ENCODE results near the gene TMPO.
"Not testable (repeated sequence)": the region's sequence is repeated elsewhere in the genome, so short reads cannot be mapped to it uniquely, and the experiment has no call there.

Gene TMPO

DNA sequence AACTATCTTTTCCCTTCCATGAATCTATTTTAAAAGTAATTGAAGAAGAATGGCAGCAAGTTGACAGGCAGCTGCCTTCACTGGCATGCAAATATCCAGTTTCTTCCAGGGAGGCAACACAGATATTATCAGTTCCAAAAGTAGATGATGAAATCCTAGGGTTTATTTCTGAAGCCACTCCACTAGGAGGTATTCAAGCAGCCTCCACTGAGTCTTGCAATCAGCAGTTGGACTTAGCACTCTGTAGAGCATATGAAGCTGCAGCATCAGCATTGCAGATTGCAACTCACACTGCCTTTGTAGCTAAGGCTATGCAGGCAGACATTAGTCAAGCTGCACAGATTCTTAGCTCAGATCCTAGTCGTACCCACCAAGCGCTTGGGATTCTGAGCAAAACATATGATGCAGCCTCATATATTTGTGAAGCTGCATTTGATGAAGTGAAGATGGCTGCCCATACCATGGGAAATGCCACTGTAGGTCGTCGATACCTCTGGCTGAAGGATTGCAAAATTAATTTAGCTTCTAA, 18.4 kb downstream of the TMPO start:
- no peak overlapping the region for H3K4me3 ChIP-seq (ENCODE audit: control insufficient read depth, low read depth, low read length)
- TF ChIP-seq, protein P1, sequence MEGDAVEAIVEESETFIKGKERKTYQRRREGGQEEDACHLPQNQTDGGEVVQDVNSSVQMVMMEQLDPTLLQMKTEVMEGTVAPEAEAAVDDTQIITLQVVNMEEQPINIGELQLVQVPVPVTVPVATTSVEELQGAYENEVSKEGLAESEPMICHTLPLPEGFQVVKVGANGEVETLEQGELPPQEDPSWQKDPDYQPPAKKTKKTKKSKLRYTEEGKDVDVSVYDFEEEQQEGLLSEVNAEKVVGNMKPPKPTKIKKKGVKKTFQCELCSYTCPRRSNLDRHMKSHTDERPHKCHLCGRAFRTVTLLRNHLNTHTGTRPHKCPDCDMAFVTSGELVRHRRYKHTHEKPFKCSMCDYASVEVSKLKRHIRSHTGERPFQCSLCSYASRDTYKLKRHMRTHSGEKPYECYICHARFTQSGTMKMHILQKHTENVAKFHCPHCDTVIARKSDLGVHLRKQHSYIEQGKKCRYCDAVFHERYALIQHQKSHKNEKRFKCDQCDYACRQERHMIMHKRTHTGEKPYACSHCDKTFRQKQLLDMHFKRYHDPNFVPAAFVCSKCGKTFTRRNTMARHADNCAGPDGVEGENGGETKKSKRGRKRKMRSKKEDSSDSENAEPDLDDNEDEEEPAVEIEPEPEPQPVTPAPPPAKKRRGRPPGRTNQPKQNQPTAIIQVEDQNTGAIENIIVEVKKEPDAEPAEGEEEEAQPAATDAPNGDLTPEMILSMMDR (conservative IDR thresholded peaks at IDR 0.05; ENCODE audit: control insufficient read depth, insufficient read depth, low read depth, low read length) = no peak
- no peak for DNase-seq (ENCODE audit: low read depth)

DNA sequence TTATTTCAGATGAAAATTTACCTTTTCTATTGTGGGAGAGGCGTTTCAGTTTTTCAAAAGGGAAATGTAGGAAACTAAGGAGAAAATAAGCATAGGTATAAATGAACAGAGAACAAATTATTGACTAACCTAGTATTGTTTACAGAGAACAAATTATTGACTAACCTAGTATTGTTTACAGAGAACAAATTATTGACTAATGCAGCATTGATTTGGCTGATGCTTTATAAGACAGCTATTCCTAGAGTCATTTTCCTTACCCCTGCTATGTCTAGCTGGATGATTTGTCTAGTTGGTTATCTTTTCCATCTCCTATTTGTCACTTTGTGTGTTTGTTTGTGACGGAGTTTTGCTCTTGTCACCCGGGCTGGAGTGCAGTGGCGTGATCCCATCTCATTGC, 22.6 kb downstream of the TMPO start:
- H3K4me3 ChIP-seq (ENCODE audit: control insufficient read depth, low read depth, low read length) = no peak overlapping the region
- TF ChIP-seq, protein P1 (conservative IDR thresholded peaks at IDR 0.05; ENCODE audit: control insufficient read depth, insufficient read depth, low read depth, low read length) = no peak
- DNase-seq (ENCODE audit: low read depth) = no peak

DNA sequence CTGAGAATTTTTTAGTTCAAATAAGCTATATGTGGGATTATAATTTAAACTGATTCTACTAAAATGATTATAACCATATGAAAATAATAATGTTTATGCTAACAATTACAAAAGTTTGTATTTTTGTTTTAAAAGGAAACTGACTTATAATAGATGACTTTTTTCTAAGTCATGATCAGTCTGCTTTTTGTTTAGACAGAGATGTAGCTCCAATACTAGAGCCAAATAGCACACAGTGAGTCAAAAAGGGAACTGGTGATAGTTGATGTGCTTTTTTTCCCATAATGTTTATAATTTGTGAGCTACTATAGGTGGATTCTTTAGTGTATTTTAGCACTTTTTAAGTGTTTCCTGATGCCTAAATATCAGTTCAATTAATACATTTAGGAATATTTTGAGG, 28.3 kb downstream of the TMPO start:
- peak; percentile 4 for DNase-seq (ENCODE audit: low read depth)
- no peak overlapping the region for H3K4me3 ChIP-seq (ENCODE audit: control insufficient read depth, low read depth, low read length)
- TF ChIP-seq, protein P1 (conservative IDR thresholded peaks at IDR 0.05; ENCODE audit: control insufficient read depth, insufficient read depth, low read depth, low read length) = no peak

DNA sequence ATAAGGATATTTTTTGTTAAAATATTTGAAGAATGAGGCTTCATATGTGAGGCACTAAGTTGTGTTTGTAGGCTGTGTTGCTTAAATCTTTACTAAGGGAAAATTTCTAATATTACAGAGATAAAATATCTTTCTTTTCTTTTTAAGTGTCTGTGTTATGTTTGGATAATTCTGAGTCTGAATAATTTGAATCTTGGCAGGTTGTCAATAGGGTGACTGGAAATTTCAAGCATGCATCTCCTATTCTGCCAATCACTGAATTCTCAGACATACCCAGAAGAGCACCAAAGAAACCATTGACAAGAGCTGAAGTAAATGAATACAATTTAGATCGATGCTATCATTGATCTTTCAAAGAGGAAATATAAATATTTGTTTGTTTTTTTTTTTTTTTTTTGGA, 29.4 kb downstream of the TMPO start:
- TF ChIP-seq, protein P1 (conservative IDR thresholded peaks at IDR 0.05; ENCODE audit: control insufficient read depth, insufficient read depth, low read depth, low read length) = no peak
- H3K4me3 ChIP-seq (ENCODE audit: control insufficient read depth, low read depth, low read length) = no peak overlapping the region
- DNase-seq (ENCODE audit: low read depth) = peak; percentile 28

DNA sequence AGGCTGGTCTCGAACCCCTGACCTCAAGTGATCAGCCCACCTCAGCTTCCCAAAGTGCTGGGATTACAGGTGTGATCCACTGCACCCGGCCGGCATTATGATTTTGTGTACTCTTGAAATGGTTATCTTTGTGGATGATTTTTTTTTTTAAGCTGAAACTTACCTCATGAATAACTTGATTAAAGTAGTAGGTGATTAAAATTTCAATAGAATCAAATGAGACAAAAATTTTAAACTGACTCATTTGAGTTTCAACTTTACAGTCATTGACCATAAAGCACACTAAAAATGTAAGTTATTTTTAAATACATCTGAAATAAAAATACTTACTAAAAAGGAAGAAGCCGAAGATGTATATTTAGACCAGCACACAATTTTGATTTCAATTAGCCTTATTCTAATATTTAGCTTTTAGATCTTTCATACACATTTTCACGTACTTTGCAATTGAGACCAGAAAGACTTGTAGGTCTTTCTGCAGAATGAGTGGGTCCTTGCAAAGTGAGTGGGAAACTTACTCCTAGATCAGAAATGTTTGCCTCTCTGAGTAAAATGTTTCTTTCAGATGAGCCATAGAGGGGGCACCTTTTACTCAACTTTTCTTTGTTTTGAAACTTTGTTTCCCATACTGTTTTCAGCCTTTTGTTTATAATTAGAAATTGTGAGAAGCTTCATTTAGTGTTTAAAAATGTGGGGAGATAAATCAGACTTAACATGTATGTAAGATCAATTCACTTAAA, 34.2 kb downstream of the TMPO start:
- H3K4me3 ChIP-seq (ENCODE audit: control insufficient read depth, low read depth, low read length) = no peak overlapping the region
- DNase-seq (ENCODE audit: low read depth) = no peak
- TF ChIP-seq, protein P1 (conservative IDR thresholded peaks at IDR 0.05; ENCODE audit: control insufficient read depth, insufficient read depth, low read depth, low read length) = no peak

DNA sequence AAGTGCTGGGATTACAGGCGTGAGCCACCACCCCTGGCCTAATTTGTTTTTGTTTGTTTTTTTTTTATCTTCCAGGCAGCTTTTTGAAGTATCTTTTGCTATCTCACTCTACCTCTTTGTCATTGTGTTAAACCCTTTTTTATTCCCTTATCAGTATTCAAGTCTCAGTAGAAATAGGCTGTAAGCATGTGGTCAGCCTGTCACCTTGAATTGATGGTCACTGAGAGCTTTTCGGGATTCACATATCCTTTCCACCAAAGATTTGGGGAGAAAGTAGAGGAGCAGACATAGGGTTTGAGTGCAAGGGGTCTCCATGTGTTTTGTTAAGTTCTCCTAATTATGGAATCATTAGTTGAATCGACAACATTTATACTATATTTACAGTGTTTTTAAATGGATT, 36.4 kb downstream of the TMPO start:
- DNase-seq (ENCODE audit: low read depth) = no peak
- no peak overlapping the region for H3K4me3 ChIP-seq (ENCODE audit: control insufficient read depth, low read depth, low read length)
- TF ChIP-seq, protein P1 (conservative IDR thresholded peaks at IDR 0.05; ENCODE audit: control insufficient read depth, insufficient read depth, low read depth, low read length) = no peak

DNA sequence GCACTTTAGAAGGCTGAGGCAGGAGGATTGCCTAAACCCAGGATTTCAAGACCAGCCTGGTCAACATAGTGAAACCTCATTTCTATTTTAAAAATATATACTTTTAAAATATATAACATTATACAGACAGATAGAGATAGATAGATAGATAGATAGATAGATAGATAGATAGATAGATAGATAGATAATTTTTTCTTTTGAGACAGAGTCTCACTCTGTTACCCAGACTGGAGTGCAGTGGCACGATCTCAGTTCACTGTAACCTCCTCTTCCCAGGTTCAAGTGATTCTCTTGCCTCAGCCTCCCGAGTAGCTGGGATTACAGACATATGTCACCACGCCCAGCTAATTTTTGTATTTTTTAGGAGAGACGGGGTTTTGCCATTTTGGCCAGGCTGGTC, 42.7 kb downstream of the TMPO start:
- H3K4me3 ChIP-seq (ENCODE audit: control insufficient read depth, low read depth, low read length); DNase-seq (ENCODE audit: low read depth): not testable (repeated sequence)
